GM23338 (cell line): Measurements from ENCODE around the gene MC4R.

Source experiments
- CREB1 ChIP-seq: fragments of 250-450 bp; sonication (Bioruptor Pico); IDR thresholded peaks from 2 replicates; pipeline ENCODE4 v1.5.0; 2020; ENCODE audit warnings: low read depth, mild to moderate bottlenecking, moderate library complexity
- EZH2 ChIP-seq: fragments of 200-600 bp; sonication (generic); IDR thresholded peaks from one replicate; pipeline ENCODE4 v1.8.0; 2017; ENCODE audit warnings: antibody characterized with exemption, mild to moderate bottlenecking, low read depth; ENCODE audit not compliant: unreplicated experiment
- EZH2phosphoT487 ChIP-seq: fragments of 200-600 bp; sonication (generic); IDR thresholded peaks from one replicate; pipeline ENCODE4 v1.8.1; 2018; ENCODE audit warnings: antibody characterized with exemption; ENCODE audit not compliant: unreplicated experiment
- POLR2AphosphoS5 ChIP-seq: IDR thresholded peaks from 2 replicates; pipeline ENCODE4 v1.6.1; 2016; ENCODE audit warnings: antibody characterized with exemption, low read depth
- ZNF114 ChIP-seq: fragments of 250-450 bp; sonication (Bioruptor Pico); IDR thresholded peaks from 2 replicates; pipeline ENCODE4 v1.5.0; 2020; ENCODE audit warnings: mild to moderate bottlenecking, moderate library complexity
- ZNF331 ChIP-seq: fragments of 250-450 bp; sonication (Bioruptor Pico); IDR thresholded peaks from 2 replicates; pipeline ENCODE4 v1.5.0; 2020; ENCODE audit warnings: low read depth, mild to moderate bottlenecking, moderate library complexity
- TF ChIP-seq, protein P1 (sequence below), 2 experiments: fragments of 200-600 bp in 1 of 2; sonication (generic) in 1 of 2; conservative IDR thresholded peaks; 2 replicates each; pipeline versions ENCODE4 v1.5.1 to v1.6.1; 2016 to 2017; ENCODE audit warnings: antibody characterized with exemption in 2 of 2, low read depth in 2 of 2, mild to moderate bottlenecking in 2 of 2, moderate library complexity in 1 of 2
- TF ChIP-seq, protein P2 (sequence below): IDR thresholded peaks from one replicate; pipeline ENCODE4 v1.6.1; 2018; ENCODE audit warnings: antibody characterized with exemption; ENCODE audit not compliant: unreplicated experiment
- TF ChIP-seq, protein P3 (sequence below): IDR thresholded peaks from 2 replicates; pipeline ENCODE4 v1.6.1; 2016; ENCODE audit warnings: antibody characterized with exemption

DNA sequence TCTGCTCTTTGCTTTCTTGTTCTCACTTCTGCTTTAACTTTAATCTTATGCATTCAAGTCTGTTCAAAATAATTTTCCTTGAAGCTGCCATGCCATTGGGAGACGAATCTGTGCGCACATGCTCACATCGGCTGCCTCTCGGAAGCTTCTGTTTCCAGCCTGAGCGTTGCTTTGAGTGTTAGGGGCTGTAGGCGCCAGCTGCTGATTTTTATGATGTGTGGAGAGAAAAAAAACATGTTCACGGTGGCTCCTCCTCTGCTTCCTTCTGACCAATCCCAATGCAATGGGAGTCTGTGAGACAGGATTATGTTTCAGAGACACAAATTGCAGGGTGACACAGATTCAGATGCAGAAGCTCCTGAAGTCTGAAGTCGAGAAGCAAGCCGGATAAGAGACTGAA lies at the start of gene MC4R:
- TF ChIP-seq, protein P1, sequence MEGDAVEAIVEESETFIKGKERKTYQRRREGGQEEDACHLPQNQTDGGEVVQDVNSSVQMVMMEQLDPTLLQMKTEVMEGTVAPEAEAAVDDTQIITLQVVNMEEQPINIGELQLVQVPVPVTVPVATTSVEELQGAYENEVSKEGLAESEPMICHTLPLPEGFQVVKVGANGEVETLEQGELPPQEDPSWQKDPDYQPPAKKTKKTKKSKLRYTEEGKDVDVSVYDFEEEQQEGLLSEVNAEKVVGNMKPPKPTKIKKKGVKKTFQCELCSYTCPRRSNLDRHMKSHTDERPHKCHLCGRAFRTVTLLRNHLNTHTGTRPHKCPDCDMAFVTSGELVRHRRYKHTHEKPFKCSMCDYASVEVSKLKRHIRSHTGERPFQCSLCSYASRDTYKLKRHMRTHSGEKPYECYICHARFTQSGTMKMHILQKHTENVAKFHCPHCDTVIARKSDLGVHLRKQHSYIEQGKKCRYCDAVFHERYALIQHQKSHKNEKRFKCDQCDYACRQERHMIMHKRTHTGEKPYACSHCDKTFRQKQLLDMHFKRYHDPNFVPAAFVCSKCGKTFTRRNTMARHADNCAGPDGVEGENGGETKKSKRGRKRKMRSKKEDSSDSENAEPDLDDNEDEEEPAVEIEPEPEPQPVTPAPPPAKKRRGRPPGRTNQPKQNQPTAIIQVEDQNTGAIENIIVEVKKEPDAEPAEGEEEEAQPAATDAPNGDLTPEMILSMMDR (conservative IDR thresholded peaks at IDR 0.05; ENCODE audit: low read depth in 2 of 2): no peak
- TF ChIP-seq, protein P2, sequence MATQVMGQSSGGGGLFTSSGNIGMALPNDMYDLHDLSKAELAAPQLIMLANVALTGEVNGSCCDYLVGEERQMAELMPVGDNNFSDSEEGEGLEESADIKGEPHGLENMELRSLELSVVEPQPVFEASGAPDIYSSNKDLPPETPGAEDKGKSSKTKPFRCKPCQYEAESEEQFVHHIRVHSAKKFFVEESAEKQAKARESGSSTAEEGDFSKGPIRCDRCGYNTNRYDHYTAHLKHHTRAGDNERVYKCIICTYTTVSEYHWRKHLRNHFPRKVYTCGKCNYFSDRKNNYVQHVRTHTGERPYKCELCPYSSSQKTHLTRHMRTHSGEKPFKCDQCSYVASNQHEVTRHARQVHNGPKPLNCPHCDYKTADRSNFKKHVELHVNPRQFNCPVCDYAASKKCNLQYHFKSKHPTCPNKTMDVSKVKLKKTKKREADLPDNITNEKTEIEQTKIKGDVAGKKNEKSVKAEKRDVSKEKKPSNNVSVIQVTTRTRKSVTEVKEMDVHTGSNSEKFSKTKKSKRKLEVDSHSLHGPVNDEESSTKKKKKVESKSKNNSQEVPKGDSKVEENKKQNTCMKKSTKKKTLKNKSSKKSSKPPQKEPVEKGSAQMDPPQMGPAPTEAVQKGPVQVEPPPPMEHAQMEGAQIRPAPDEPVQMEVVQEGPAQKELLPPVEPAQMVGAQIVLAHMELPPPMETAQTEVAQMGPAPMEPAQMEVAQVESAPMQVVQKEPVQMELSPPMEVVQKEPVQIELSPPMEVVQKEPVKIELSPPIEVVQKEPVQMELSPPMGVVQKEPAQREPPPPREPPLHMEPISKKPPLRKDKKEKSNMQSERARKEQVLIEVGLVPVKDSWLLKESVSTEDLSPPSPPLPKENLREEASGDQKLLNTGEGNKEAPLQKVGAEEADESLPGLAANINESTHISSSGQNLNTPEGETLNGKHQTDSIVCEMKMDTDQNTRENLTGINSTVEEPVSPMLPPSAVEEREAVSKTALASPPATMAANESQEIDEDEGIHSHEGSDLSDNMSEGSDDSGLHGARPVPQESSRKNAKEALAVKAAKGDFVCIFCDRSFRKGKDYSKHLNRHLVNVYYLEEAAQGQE: no peak
- TF ChIP-seq POLR2AphosphoS5 (no peak), EZH2 (no peak), EZH2phosphoT487 (no peak), ZNF114 (CRISPR knock-in tag) (no peak), ZNF331 (CRISPR knock-in tag) (no peak), CREB1 (CRISPR knock-in tag) (no peak)
- TF ChIP-seq, protein P3, sequence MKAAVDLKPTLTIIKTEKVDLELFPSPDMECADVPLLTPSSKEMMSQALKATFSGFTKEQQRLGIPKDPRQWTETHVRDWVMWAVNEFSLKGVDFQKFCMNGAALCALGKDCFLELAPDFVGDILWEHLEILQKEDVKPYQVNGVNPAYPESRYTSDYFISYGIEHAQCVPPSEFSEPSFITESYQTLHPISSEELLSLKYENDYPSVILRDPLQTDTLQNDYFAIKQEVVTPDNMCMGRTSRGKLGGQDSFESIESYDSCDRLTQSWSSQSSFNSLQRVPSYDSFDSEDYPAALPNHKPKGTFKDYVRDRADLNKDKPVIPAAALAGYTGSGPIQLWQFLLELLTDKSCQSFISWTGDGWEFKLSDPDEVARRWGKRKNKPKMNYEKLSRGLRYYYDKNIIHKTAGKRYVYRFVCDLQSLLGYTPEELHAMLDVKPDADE: no peak
